Effector CD8-positive, alpha-beta T cell (primary cell): ENCODE measurements around the gene DIP2B.
"Not testable (repeated sequence)": the region's sequence is repeated elsewhere in the genome, so short reads cannot be mapped to it uniquely, and the experiment has no call there.

Source experiments
- DNase-seq: peaks from one replicate; lab custom pipeline; 2025; lab: John Stamatoyannopoulos, UW
- total RNA-seq, 4 experiments: gene quantifications; one replicate each; lab custom pipeline; 2026; lab: John Stamatoyannopoulos, UW

Gene DIP2B
- 69.5 to 214 (median 85.7) reads per million in 4 experiments for total RNA-seq

GRCh38 chr12:50504798-50505674 is at the start of gene DIP2B:
Gene DIP2B, plus strand, starts transcription at chr12:50504985. Its CDS starts 156 bp downstream, at chr12:50505141.
- peak; percentile 93 for DNase-seq

- no peak for DNase-seq
These were observed 46.2 kb upstream of the DIP2B start for GRCh38 chr12:50458606-50459005.

DNA sequence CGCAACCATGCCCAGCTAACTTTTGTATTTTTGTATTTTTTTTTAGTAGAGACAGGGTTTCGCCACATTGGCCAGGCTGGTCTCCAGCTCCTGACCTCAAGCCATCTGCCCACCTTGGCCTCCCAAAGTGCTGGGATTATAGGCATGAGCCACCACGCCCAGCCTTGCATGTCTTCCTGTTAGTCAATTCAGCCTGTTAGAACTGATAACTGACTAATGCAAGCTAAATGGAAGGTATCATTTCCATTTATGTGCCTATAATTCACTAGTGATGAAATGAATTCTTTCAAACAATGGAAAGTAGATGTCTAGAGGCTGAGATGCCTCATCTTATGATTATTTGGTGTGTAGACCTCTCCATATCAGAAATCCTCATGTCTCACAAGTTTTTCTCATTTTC is 37.3 kb upstream of the DIP2B start:
- no peak for DNase-seq

- DNase-seq = no peak
These were observed 27.4 kb upstream of the DIP2B start for GRCh38 chr12:50477241-50477832.

DNA sequence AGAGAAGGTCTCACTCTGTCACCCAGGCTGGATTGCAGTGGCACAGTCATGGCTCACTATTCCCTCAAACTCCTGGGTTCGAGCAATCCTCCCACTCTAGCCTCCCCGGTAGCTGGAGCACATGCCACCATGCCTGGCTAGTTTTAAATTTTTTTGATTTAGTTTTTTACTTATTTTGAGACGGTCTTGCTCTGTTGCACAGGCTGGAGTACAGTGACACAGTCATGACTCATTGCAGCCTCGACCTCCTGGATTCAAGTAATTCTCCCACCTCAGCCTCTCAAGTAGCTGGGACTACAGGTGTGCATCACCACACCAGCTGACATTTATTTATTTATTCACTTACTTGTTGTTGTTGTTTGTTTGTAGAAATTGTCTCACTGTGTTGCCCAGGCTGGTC is 22.2 kb upstream of the DIP2B start:
- DNase-seq = no peak

DNA sequence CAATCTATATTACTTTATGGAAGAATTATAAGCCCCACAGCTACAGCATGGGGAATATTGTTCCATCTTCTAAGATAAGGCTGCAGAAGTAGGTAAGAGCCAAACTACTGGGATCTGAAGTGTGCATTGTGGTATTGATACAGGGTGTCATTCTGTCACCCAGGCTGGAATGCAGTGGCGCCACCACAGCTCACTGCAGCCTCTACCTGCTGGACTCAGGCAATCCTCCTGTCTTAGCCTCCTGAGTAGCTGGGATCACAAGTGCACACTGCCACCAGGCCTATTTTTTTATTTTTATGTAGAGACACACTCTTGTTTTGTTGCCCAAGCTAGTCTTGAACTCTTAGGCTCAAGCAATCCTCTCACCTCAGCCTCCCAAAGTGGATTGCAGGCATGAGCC is 21.3 kb upstream of the DIP2B start:
- no peak for DNase-seq

DNA sequence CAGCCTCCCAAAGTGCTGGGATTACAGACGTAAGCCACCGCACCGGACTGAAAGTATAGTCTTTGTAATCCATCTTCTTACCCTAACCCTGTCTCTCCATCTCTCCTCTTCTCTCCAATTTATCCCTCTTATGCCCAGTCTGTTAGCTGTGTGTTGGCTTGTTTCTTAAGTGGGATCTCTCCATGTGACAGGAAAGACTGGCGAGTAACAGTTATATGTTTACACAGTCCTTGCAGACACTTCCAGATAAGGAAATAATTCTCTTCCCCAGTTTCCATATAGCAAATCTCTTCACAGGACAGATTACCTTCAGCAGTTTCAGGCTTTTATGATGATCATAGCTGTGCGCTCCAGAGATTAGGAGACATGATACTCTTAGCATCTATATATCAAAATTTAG is 16.0 kb upstream of the DIP2B start:
- no peak for DNase-seq

DNA sequence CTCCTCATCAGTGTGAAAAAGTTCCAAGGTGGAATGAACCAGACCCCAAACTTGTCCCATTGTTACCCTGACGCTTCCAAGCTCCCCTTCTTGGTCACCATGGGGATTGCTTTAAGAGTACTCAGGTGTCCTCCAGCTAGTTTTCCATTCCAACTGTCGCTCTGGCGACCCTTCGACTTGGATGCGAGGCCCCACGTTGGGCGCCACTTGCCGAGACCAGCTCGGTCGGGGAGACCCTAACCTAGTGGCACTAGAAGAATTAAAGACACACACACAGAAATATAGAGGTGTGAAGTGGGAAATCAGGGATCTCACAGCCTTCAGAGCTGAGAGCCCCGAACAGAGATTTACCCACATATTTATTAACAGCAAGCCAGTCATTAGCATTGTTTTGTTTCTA is 6.7 kb upstream of the DIP2B start:
- not testable (repeated sequence) for DNase-seq

DNA sequence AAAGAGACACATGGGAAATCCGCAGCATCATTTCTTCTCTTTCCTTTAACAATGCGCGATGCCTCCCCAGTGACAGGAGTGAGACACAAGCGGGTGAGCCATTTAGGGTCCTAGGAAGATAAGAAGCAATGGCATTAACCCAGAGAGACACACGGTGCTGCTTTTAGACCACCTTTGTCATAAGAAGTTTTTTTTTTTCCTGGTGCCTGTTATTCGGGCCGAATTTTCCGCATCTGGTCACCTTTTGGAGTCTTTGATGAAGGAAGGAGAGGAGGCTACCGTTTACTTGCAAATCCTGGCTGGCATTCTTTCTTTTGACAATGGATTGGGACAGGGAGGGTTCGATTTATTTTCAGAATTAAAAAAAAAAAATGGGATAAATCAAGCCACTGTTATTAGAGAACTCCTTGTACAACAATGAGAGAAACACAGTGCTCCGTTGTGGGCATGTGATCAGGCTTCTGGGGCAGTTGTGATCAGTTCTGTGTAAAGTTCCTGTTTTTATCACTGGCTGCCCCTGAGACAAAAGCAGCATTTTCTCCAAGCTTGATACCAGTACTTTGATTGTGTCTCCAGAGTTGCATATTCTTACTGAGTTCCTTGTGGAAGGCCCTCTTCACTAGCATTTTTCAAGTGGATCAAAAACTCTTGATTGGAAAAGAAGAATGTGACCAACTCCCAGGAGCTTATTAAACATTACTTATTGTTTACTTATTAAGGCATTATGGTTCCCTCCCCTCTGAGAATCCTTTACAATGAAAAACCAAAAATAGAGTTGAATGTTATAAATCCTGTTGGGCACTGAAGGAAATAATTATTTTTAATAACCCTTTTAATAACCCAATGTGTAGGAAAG is 1.1 kb downstream of the DIP2B start:
- DNase-seq = no peak

- DNase-seq = no peak
These were observed 2.1 kb downstream of the DIP2B start for GRCh38 chr12:50506753-50507473.

- no peak for DNase-seq
These were observed 2.7 kb downstream of the DIP2B start for GRCh38 chr12:50507474-50507838.

DNA sequence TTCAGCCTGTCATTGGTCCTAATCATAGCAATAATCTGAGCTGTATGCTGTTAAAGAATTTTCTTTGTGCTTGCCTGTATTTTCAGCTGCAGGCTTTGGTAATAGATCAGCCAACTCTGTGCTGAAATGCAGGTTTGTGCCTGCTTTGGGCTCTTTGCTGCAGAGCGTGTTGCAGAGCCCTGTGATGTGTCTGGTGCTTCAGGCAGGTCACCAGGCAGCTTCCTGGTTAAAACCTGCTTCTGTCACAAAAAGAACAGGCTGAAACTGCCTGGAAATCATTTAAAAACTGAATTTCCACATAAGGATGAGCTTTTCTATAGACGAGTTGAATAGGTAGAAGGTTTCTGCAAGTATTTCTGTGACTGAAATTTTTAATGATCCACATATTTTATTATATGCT is 3.1 kb downstream of the DIP2B start:
- DNase-seq = no peak

GRCh38 chr12:50508414-50508813 is 3.6 kb downstream of the DIP2B start:
- no peak for DNase-seq

- no peak for DNase-seq
These were observed 4.3 kb downstream of the DIP2B start for GRCh38 chr12:50508970-50509663.

DNA sequence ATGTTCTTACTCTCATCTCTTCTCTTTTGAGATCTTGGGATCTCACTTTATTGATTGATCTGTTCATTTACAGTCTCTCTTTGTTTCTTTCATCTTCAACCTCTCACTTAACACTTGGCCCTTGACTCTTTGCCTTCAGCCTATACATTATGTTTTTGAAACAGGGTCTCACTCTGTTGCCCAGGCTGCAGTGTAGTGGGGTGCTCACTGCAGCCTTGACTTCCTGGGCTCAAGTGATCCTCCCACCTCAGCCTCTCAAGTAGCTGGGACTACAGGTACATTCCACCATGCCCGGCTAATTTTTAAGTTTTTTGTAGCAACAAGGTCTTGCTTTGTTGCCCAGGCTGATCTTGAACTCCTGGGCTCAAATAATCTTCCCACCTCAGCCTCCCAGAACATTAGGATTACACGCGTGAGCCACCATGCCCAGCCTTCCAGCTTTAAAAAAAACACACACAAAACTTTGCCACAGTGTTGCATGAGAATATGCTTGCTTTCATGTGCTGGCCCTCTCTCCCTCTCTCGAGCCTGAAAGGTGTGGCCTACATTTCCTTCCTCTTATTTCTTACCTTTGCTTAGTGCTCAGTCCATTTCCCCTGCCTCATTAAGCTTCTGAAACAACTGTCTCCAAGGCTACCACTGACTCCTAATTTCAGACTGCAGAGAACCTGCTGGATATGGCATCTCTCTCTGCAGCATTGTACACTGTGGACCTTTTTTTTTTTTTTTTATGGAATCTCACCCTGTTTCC is 9.9 kb downstream of the DIP2B start:
- DNase-seq = no peak

DNA sequence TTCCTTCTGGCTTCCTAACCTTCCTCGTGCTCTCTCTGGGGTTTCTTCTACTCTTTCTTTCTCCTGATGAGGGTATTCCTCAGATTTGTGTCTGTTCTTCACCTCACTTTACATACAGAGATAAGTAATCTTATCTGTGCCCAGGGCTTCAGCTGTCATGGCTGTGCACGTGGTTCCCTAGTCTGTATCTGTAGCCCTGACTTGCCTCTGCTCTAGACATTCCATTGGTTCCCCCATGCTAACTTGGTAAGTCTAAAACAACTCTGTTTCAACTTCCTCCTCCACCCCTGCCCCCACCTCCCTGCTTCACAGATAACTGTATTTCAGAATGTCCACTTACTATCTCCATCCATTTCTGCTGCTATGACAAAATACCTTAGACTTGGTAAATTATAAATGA is 10.8 kb downstream of the DIP2B start:
- no peak for DNase-seq

DNA sequence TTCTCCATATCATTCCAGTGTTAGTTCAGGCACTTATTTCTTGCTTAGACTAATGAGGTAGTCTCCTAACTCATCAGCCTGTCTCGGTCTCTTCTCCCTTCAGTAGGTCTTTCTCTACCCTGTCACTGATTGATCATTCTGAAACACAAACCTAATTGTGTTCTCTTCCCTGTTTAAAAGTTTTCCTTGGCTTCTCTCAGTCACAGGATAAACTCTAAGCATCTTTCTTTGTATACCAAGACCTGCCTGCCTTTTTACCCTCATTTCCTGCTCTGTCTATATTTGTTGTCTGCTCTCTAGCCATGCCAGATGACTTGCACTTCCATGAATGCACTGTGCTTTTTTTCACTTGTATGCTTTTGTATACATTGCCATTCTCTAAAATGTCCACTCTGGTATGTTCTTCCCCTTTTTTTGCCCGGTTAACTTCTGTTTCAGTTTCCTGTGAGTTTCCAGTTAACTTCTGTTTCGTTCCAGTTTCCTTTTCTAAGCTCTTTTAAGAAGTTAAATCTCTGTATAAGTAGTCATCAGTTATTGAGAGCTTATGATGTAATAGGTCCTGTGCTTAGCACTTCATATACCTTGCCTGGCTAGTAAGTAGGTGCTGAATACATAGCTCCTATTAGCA is 12.8 kb downstream of the DIP2B start:
- DNase-seq = no peak

DNA sequence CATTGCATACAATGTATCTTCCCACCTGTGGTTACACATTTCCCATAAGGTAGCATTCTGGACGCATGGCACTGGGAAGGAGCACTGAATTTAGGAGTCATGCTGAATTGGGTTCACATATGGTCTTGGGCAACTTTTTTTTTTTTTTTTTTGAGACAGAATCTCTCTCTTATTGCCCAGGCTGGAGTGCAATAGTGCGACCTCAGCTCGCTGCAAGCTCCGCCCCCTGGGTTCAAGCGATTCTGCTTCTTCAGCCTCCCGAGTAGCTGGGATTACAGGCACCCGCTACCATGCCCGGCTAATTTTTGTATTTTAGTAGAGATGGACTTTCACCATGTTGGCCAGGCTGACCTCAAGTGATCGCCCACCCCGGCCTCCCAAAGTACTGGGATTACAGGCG is 13.3 kb downstream of the DIP2B start:
- DNase-seq = no peak

GRCh38 chr12:50519353-50519752 is 14.6 kb downstream of the DIP2B start:
- no peak for DNase-seq
